Measurements from ENCODE around the gene PTMS.

Gene PTMS

DNA sequence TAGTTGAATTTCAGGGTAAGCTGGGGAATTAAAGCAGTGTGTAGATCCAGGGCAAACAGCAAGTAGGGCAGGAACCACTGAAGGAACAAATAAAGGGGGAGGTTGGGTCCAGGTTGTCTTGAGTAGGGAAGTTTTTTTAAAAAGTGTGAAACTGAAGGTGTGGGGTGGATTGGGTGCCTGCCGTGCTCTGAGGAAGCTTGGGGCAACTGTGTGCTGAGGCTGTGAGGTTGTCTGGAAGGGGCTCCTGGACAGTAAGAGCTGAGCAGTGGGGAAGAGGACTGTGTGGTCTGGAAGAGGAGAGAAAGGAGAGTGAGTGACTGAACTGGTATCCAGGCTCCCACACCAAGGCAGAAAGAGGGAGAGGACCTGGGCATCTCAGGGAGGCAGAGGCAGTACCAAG lies 44.6 kb downstream of the PTMS start:
- TF ChIP-seq, protein P1, sequence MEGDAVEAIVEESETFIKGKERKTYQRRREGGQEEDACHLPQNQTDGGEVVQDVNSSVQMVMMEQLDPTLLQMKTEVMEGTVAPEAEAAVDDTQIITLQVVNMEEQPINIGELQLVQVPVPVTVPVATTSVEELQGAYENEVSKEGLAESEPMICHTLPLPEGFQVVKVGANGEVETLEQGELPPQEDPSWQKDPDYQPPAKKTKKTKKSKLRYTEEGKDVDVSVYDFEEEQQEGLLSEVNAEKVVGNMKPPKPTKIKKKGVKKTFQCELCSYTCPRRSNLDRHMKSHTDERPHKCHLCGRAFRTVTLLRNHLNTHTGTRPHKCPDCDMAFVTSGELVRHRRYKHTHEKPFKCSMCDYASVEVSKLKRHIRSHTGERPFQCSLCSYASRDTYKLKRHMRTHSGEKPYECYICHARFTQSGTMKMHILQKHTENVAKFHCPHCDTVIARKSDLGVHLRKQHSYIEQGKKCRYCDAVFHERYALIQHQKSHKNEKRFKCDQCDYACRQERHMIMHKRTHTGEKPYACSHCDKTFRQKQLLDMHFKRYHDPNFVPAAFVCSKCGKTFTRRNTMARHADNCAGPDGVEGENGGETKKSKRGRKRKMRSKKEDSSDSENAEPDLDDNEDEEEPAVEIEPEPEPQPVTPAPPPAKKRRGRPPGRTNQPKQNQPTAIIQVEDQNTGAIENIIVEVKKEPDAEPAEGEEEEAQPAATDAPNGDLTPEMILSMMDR (IDR thresholded peaks at IDR 0.05; ENCODE audit: low read depth, low read length): no peak
- no peak for DNase-seq (ENCODE audit: extremely low read depth, low read depth)

DNA sequence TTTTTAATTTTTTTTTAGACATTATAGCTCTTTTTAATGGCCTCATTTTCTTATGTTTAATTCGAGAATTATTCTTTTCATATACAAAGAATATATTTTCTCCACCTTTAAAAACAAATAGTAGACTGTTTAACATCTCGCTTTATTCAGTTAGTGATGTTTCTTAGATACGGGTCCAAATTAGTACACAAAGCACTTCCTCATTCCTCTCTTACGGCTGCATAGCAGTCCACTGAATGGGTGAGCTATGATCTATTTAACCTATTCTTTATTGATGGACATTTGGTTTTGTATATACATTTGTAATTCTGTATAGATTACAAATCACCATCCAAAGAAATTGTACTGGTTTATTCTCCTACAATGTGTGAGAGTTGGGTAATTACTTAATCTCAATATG lies 47.2 kb downstream of the PTMS start:
- TF ChIP-seq, protein P1 (IDR thresholded peaks at IDR 0.05; ENCODE audit: low read depth, low read length): no peak

DNA sequence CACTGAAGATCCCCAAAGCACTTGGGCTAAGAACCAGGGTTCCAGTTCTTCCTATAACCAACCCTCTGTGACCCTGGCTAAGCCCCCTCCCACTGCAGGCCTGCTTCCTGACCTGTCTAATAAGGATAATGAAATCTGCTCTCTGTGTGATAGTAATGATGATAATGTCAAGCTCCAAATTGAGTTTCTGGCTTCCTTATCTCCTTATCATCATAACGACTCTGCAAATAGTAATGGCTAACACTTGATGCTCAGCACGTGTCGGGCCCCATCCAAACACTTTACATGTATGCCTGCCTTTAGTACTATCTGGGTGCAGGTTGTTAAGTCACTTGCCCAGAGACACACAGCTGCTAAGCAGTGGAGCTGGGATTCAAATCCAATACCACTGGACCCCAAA lies 50.4 kb downstream of the PTMS start:
- DNase-seq (ENCODE audit: extremely low read depth, low read depth): no peak
- TF ChIP-seq, protein P1 (IDR thresholded peaks at IDR 0.05; ENCODE audit: low read depth, low read length): no peak

More for the DNA sequence above, 47.2 kb downstream of the PTMS start:
- DNase-seq (ENCODE audit: extremely low read depth, low read depth): no peak

DNA sequence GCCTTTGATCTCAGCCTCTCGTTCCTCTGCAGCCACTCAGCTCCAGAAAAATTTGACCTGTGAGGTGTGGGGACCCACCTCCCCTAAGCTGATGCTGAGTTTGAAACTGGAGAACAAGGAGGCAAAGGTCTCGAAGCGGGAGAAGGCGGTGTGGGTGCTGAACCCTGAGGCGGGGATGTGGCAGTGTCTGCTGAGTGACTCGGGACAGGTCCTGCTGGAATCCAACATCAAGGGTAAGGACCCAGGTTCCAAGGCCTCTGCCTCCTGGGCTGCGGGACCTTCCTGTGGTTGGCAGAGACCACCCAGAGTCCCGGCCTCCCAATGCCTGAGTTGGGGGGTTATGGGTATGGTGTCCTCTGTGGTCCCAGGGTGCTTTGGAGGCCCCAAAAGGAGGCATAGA lies 50.9 kb downstream of the PTMS start:
- DNase-seq (ENCODE audit: extremely low read depth, low read depth): no peak
- TF ChIP-seq, protein P1 (IDR thresholded peaks at IDR 0.05; ENCODE audit: low read depth, low read length): no peak

DNA sequence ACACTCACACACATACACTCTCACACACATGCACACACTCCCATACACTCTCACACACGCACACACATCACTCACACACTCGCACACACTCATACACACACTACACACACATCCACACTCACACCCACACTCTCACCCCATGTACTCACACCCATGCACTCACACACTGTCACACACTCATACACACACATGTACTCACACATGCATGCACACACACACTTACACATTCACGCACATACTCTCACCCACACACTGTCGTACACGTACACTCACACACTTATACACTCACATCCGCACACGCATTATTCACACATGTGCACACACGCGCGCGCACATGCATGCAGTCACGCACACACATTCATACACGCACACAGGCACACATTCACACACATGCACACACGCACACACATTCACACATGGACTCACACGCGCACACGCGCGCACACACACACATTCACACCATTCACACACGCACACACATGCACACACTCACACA lies 51.5 kb downstream of the PTMS start:
- TF ChIP-seq, protein P1 (IDR thresholded peaks at IDR 0.05; ENCODE audit: low read depth, low read length): no peak
- DNase-seq (ENCODE audit: extremely low read depth, low read depth): no peak

DNA sequence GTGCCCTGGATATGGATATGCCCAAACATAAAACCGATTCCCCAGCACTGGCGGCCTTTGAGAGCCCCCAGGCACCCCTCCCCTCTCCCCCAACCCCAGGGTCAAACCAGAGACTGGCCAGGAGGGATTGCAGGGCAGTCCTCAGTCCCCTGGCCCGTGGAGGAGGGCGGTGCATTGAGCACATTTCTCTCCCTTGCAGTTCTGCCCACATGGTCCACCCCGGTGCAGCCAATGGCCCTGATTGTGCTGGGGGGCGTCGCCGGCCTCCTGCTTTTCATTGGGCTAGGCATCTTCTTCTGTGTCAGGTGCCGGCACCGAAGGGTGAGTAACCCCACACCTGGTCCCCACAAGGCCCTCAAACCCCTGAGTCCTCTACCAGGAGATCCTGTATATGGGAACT lies 52.1 kb downstream of the PTMS start:
- DNase-seq (ENCODE audit: extremely low read depth, low read depth): no peak
- TF ChIP-seq, protein P1 (IDR thresholded peaks at IDR 0.05; ENCODE audit: low read depth, low read length): no peak

DNA sequence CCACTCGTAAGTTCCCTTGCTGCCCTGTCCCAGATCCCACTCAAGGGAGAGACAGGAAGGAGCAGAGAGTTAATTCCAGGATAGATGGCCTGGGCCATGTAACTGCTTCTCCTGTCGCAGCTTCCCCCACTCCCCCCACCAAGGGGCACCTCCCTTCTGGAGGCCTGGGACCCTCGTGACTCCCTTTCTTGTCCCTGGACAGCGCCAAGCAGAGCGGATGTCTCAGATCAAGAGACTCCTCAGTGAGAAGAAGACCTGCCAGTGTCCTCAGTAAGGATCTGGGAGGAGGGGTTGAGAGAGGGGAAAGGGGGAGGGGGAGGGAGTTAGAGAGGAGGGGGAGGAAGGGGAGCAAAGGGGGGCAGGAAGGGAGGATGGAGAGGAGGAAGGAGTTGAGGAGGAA lies 52.5 kb downstream of the PTMS start:
- no peak for DNase-seq (ENCODE audit: extremely low read depth, low read depth)
- TF ChIP-seq, protein P1 (IDR thresholded peaks at IDR 0.05; ENCODE audit: low read depth, low read length): no peak

All from AG09319 (cell line).